GM19463 (cell line): Measurements from ENCODE around the gene NOS1.
"Not testable (repeated sequence)": the region's sequence is repeated elsewhere in the genome, so short reads cannot be mapped to it uniquely, and the experiment has no call there.

Experiments used
- ATAC-seq: cut with Tn5 transposase; IDR thresholded peaks from one replicate; pipeline ENCODE4 v1.9.1; 2021; ENCODE audit warnings: mild to moderate bottlenecking, moderate library complexity; ENCODE audit not compliant: unreplicated experiment

The NOS1 gene

GRCh38 chr12:117210266-117210918 lies 151.0 kb downstream of the NOS1 start:
- no peak for ATAC-seq

GRCh38 chr12:117209626-117210025 lies 151.8 kb downstream of the NOS1 start:
- no peak for ATAC-seq

GRCh38 chr12:117208811-117209455 lies 152.5 kb downstream of the NOS1 start:
- no peak for ATAC-seq

- ATAC-seq: no peak
Measured at GRCh38 chr12:117208206-117208605, 153.2 kb downstream of the NOS1 start.

- no peak for ATAC-seq
Measured at GRCh38 chr12:117207675-117208074, 153.8 kb downstream of the NOS1 start.

GRCh38 chr12:117202556-117202955 lies 158.9 kb downstream of the NOS1 start:
- ATAC-seq: no peak

- no peak for ATAC-seq
Measured at GRCh38 chr12:117202033-117202432, 159.4 kb downstream of the NOS1 start.

- not testable (repeated sequence) for ATAC-seq
Measured at GRCh38 chr12:117199956-117200744, 161.3 kb downstream of the NOS1 start.

- ATAC-seq: not testable (repeated sequence)
Measured at GRCh38 chr12:117196334-117196733, 165.1 kb downstream of the NOS1 start.

- not testable (repeated sequence) for ATAC-seq
Measured at GRCh38 chr12:117195027-117195426, 166.4 kb downstream of the NOS1 start.

GRCh38 chr12:117193903-117194302 lies 167.5 kb downstream of the NOS1 start:
- ATAC-seq: no peak

- not testable (repeated sequence) for ATAC-seq
Measured at GRCh38 chr12:117192581-117192980, 168.8 kb downstream of the NOS1 start.

- no peak for ATAC-seq
Measured at GRCh38 chr12:117192057-117192456, 169.4 kb downstream of the NOS1 start.

- peak; percentile 95 for ATAC-seq
Measured at GRCh38 chr12:117190210-117190781, 171.1 kb downstream of the NOS1 start, which contains the start of gene FBXO21. Gene FBXO21, minus strand, starts transcription at chr12:117190470. Its CDS starts 14 bp downstream, at chr12:117190456.

GRCh38 chr12:117189725-117190209 lies 171.7 kb downstream of the NOS1 start:
- peak; percentile 29 for ATAC-seq

GRCh38 chr12:117188961-117189724 lies 172.3 kb downstream of the NOS1 start:
- ATAC-seq: no peak

- ATAC-seq: no peak
Measured at GRCh38 chr12:117188121-117188665, 173.2 kb downstream of the NOS1 start.

GRCh38 chr12:117187421-117187820 lies 174.0 kb downstream of the NOS1 start:
- ATAC-seq: no peak

- no peak for ATAC-seq
Measured at GRCh38 chr12:117182866-117183265, 178.6 kb downstream of the NOS1 start.

- ATAC-seq: not testable (repeated sequence)
Measured at GRCh38 chr12:117181468-117181843, 180.0 kb downstream of the NOS1 start.
